ENCODE data around the gene NAPB. TPM values are rescaled to one million over a fixed set of nuclear protein-coding genes. Genes with fewer than 3 reads are reported as not detected.

The NAPB gene
- total RNA-seq, 1 experiment from 2014 or later, result 5.8 TPM

DNA sequence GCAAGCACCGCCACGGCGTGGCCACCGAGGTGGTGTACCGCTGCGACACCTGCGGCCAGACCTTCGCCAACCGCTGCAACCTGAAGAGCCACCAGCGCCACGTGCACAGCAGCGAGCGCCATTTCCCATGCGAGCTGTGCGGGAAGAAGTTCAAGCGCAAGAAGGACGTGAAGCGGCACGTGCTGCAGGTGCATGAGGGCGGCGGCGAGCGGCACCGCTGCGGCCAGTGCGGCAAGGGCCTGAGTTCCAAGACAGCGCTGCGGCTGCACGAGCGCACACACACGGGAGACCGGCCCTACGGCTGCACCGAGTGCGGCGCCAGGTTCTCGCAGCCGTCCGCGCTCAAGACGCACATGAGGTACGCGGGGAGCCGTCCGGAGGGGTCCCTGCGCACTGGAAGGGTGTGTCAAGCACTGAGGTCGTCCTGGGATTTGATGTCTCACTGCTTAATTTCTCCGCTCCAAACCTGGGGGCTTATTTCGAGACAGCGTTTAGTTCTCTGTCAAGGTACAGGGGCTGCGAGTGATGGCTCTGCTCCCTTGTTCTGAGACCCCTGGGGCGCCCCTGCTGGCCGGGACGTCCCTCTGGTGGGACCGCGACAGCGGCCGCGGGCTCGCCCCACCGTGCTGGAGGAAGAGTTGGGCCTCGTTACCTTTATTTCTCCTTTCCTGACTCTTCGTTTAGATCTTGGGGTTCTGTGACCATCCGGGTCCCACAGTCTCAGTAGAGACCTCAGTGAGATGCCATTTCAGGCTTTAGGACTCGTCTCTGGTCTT is 55.7 kb downstream of the NAPB start:
- no peaks in the 10 kb centered on the region for H3K27me3 ChIP-seq (ENCODE audit: control insufficient read depth, insufficient read depth, low read length)
- BruUV-seq (replicated peaks), result no TSS peak
- H3K36me3 ChIP-seq (ENCODE audit: control insufficient read depth, insufficient read depth, low read length), result peaks cover 22% of the 10 kb centered on the region
- no peak overlapping the region for H3K27ac ChIP-seq (ENCODE audit: low read length)
- intact Hi-C loops (cut with micrococcal nuclease; ENCODE audit: unreplicated experiment) (no loop called here), in situ Hi-C loops (cut with HindIII; ENCODE audit: low pct_unique_long_range_greater_than_20kb, low sequenced_read_pairs) (no loop called here)
- ATAC-seq (no peak), DNase-seq (ENCODE audit: low read depth, low spot score) (no peak)
- ChIA-PET POLR2A (interaction anchor here (0.6 kb wide), 1 partner anchor 925 kb away, joined by 3 read pairs; no protein-coding TSS in a partner anchor), CTCF (no interaction called here)
- peaks cover 30% of the 10 kb centered on the region for H3K4me1 ChIP-seq (ENCODE audit: control insufficient read depth, insufficient read depth, low read length)
- TF ChIP-seq TCF7L2 (IDR thresholded peaks at IDR 0.05; ENCODE audit: low read depth, low read length) (no peak), POLR2AphosphoS5 (IDR thresholded peaks at IDR 0.05; ENCODE audit: low read depth, low read length) (no peak), SIN3A (IDR thresholded peaks at IDR 0.05; ENCODE audit: borderline replicate concordance, insufficient read depth, low read depth, low read length) (no peak)
- TF ChIP-seq, protein P1, sequence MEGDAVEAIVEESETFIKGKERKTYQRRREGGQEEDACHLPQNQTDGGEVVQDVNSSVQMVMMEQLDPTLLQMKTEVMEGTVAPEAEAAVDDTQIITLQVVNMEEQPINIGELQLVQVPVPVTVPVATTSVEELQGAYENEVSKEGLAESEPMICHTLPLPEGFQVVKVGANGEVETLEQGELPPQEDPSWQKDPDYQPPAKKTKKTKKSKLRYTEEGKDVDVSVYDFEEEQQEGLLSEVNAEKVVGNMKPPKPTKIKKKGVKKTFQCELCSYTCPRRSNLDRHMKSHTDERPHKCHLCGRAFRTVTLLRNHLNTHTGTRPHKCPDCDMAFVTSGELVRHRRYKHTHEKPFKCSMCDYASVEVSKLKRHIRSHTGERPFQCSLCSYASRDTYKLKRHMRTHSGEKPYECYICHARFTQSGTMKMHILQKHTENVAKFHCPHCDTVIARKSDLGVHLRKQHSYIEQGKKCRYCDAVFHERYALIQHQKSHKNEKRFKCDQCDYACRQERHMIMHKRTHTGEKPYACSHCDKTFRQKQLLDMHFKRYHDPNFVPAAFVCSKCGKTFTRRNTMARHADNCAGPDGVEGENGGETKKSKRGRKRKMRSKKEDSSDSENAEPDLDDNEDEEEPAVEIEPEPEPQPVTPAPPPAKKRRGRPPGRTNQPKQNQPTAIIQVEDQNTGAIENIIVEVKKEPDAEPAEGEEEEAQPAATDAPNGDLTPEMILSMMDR (IDR thresholded peaks at IDR 0.05), result no peak
- TF ChIP-seq, protein P2, sequence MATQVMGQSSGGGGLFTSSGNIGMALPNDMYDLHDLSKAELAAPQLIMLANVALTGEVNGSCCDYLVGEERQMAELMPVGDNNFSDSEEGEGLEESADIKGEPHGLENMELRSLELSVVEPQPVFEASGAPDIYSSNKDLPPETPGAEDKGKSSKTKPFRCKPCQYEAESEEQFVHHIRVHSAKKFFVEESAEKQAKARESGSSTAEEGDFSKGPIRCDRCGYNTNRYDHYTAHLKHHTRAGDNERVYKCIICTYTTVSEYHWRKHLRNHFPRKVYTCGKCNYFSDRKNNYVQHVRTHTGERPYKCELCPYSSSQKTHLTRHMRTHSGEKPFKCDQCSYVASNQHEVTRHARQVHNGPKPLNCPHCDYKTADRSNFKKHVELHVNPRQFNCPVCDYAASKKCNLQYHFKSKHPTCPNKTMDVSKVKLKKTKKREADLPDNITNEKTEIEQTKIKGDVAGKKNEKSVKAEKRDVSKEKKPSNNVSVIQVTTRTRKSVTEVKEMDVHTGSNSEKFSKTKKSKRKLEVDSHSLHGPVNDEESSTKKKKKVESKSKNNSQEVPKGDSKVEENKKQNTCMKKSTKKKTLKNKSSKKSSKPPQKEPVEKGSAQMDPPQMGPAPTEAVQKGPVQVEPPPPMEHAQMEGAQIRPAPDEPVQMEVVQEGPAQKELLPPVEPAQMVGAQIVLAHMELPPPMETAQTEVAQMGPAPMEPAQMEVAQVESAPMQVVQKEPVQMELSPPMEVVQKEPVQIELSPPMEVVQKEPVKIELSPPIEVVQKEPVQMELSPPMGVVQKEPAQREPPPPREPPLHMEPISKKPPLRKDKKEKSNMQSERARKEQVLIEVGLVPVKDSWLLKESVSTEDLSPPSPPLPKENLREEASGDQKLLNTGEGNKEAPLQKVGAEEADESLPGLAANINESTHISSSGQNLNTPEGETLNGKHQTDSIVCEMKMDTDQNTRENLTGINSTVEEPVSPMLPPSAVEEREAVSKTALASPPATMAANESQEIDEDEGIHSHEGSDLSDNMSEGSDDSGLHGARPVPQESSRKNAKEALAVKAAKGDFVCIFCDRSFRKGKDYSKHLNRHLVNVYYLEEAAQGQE (IDR thresholded peaks at IDR 0.05; ENCODE audit: insufficient read depth in 1 of 2, low read depth in 2 of 2, low read length in 1 of 2), result no peak
- H3K4me3 ChIP-seq (ENCODE audit: low read depth in 2 of 2, low read length in 2 of 2), result no peak overlapping the region
- no peaks in the 10 kb centered on the region for H3K9me3 ChIP-seq (ENCODE audit: control insufficient read depth, insufficient read depth, low read depth, low read length)

DNA sequence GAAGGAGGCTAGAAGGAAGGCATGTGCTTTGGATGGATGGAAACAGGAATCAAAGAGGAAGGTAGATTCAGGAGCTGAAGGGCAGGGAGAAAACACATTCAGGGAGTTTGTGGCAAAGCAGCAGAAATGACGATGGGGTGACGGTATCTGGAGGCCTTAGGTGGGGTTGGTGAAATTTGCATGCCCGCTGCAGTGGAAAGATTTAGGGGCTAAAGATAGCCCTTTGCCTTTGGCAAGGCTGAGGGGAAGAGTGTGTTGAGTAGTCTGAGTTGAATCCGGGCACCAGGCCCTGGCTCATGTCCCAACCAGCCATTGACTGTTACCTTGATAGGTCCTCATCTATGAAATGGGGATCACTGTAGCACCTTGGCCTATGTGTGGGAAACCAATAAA is 58.0 kb downstream of the NAPB start:
- ATAC-seq (no peak), DNase-seq (ENCODE audit: low read depth, low spot score) (no peak)
- no peak for TF ChIP-seq TCF7L2 (IDR thresholded peaks at IDR 0.05; ENCODE audit: low read depth, low read length)
- no peak for TF ChIP-seq POLR2AphosphoS5 (IDR thresholded peaks at IDR 0.05; ENCODE audit: low read depth, low read length)
- TF ChIP-seq, protein P1 (IDR thresholded peaks at IDR 0.05), result no peak
- TF ChIP-seq, protein P2 (IDR thresholded peaks at IDR 0.05; ENCODE audit: insufficient read depth in 1 of 2, low read depth in 2 of 2, low read length in 1 of 2), result no peak
- TF ChIP-seq SIN3A (IDR thresholded peaks at IDR 0.05; ENCODE audit: borderline replicate concordance, insufficient read depth, low read depth, low read length), result no peak
- peaks cover 40% of the 10 kb centered on the region for H3K4me1 ChIP-seq (ENCODE audit: control insufficient read depth, insufficient read depth, low read length)
- peaks cover 8% of the 10 kb centered on the region for H3K36me3 ChIP-seq (ENCODE audit: control insufficient read depth, insufficient read depth, low read length)
- no peaks in the 10 kb centered on the region for H3K9me3 ChIP-seq (ENCODE audit: control insufficient read depth, insufficient read depth, low read depth, low read length)
- ChIA-PET CTCF (no interaction called here), POLR2A (no interaction called here)
- TSS peak; percentile 69 for BruUV-seq (replicated peaks)
- H3K27me3 ChIP-seq (ENCODE audit: control insufficient read depth, insufficient read depth, low read length), result no peaks in the 10 kb centered on the region
- peak overlapping the region; percentile 88 to 91 for H3K4me3 ChIP-seq (ENCODE audit: low read depth in 2 of 2, low read length in 2 of 2)
- in situ Hi-C loops (cut with HindIII; ENCODE audit: low pct_unique_long_range_greater_than_20kb, low sequenced_read_pairs) (no loop called here), intact Hi-C loops (cut with micrococcal nuclease; ENCODE audit: unreplicated experiment) (no loop called here)
- H3K27ac ChIP-seq (ENCODE audit: low read length), result peak overlapping the region; percentile 83
